GM12891 (cell line): ENCODE measurements around the gene UBE2E2.

Source experiments
- PAX5 ChIP-seq: IDR thresholded peaks from 2 replicates; pipeline ENCODE4 v1.6.1; 2011; ENCODE audit warnings: low read length, moderate library complexity, mild to moderate bottlenecking; ENCODE audit not compliant: insufficient read depth, severe bottlenecking
- POLR2A ChIP-seq: IDR thresholded peaks from 2 replicates; pipeline ENCODE4 v1.6.1; 2011; ENCODE audit warnings: low read depth, low read length, control low read depth
- POLR2AphosphoS5 ChIP-seq: IDR thresholded peaks from 2 replicates; pipeline ENCODE4 v1.6.1; 2011; ENCODE audit warnings: low read depth, low read length, control low read depth
- SPI1 ChIP-seq: IDR thresholded peaks from 2 replicates; pipeline ENCODE4 v1.6.1; 2011; ENCODE audit warnings: low read depth, low read length, control low read depth
- TAF1 ChIP-seq: IDR thresholded peaks from 2 replicates; pipeline ENCODE4 v1.6.1; 2011; ENCODE audit warnings: low read depth, low read length, control low read depth

DNA sequence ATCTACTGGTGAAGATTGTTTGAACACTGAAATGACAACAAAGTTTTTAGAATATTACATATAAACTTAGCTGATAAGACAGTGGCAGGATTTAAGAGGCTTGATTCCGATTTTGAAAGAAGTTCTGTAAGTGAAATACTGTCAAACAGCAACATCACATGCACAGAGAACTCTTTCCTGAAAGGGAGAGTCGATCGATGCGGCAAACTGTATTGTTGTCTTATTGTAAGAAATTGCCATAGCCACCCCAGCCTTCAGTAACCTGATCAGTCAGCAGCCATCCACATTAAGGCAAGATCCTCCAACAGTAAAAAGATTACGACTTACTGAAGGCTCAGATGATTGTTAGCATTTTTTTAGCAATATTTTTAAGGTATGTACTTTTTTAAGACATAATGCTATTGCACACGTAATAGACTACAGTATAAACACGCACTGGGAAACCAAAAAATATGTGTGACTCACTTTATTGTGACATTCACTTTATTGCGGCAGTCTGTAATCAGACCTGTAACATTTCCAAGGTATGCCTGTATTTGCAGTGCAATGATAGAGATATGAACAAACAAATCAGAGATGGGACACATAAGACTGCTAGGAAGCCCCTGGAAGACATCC lies 377.1 kb downstream of the UBE2E2 start:
- TF ChIP-seq POLR2A: no peak
- TF ChIP-seq TAF1: no peak
- TF ChIP-seq POLR2AphosphoS5: no peak
- TF ChIP-seq SPI1: no peak
- TF ChIP-seq PAX5: no peak
